Esophagus muscularis mucosa (tissue), 3 donors: Measurements from ENCODE around the gene DNAH9.

Experiments
- CTCF ChIP-seq, 3 experiments: fragments of 200-600 bp in 2 of 3; fragments of 450-650 bp in 1 of 3; sonication (generic) in 2 of 3; IDR thresholded peaks; one replicate each; pipeline ENCODE4 v1.5.1; 2017 to 2019; ENCODE audit warnings: antibody characterized with exemption in 3 of 3, mild to moderate bottlenecking in 2 of 3, moderate library complexity in 1 of 3
- POLR2A ChIP-seq: fragments of 450-650 bp; IDR thresholded peaks from one replicate; pipeline ENCODE4 v1.6.1; 2017; ENCODE audit warnings: antibody characterized with exemption, moderate library complexity, mild to moderate bottlenecking, low read depth

- TF ChIP-seq CTCF (IDR thresholded peaks at IDR 0.05) (no peak), POLR2A (no peak)
Measured at GRCh38 chr17:11671126-11671525, 72.9 kb downstream of the DNAH9 start.
